AG04449 (cell line): ENCODE results near the gene KLHL26.

Source experiments
- CTCF ChIA-PET: fragments of 350-600 bp; formaldehyde crosslinking; extraction: SDS; loops from one replicate; lab custom pipeline; 2021; ENCODE audit warnings: antibody characterized with exemption; lab: Yijun Ruan, JAX
- POLR2A ChIA-PET: fragments of 400-600, 350-600 bp; formaldehyde crosslinking; extraction: SDS; loops from one replicate; lab custom pipeline; 2020; ENCODE audit warnings: antibody characterized with exemption, inconsistent platforms; lab: Yijun Ruan, JAX
- DNase-seq: peaks from one replicate; pipeline ENCODE4 v3.0.0-alpha.2; 2010; ENCODE audit warnings: low read depth, low spot score
- H3K4me3 ChIP-seq: 2 replicates; pipeline ENCODE4 v1.5.1; 2011; ENCODE audit warnings: low read depth, mild to moderate bottlenecking, control low read depth, low read length
- CTCF ChIP-seq: IDR thresholded peaks from one replicate; pipeline ENCODE4 v1.5.1; 2011; ENCODE audit warnings: mild to moderate bottlenecking, moderate library complexity, low read length, control low read depth, inconsistent platforms; ENCODE audit not compliant: insufficient read depth; ENCODE audit errors: missing control alignments

KLHL26 gene

DNA sequence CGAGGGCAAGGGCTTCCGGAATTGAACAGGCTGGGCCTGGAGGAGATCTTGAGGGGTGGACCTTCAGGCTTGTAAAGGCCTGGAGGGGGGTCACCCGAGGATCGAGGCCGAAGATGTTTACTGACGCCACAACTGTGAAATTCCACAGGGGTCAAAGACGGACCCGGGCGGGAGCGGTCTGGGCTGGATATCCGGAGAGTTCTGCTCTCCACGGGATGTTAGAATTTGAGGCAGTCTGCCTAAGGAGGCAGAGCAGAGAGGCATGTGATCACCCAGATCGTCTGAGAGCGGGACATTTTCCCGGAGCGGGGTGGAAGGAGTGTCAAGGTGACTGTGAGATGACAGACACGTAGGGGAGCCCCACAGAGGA is 13.2 kb downstream of the KLHL26 start:
- DNase-seq: no peak
- CTCF ChIA-PET: interaction anchor here (1.3 kb wide), 1 partner anchor 26 kb away, joined by 3 read pairs; no protein-coding TSS in a partner anchor
- no peak overlapping the region for H3K4me3 ChIP-seq

GRCh38 chr19:18650468-18651041 is 13.7 kb downstream of the KLHL26 start:
- no peak overlapping the region for H3K4me3 ChIP-seq
- ChIA-PET POLR2A (no interaction called here), CTCF (no interaction called here)
- no peak for TF ChIP-seq CTCF
- no peak for DNase-seq

More for the DNA sequence above, 13.2 kb downstream of the KLHL26 start:
- TF ChIP-seq CTCF: no peak
- POLR2A ChIA-PET: no interaction called here

GRCh38 chr19:18651300-18651699 is 14.5 kb downstream of the KLHL26 start:
- no peak for DNase-seq
- TF ChIP-seq CTCF: no peak
- ChIA-PET POLR2A (interaction anchor here (0.6 kb wide), 1 partner anchor 104 kb away, joined by 3 read pairs; no protein-coding TSS in a partner anchor), CTCF (no interaction called here)
- no peak overlapping the region for H3K4me3 ChIP-seq

- TF ChIP-seq CTCF: no peak
- CTCF ChIA-PET: interaction anchor here (0.7 kb wide), 1 partner anchor 182 kb away, joined by 3 read pairs; no protein-coding TSS in a partner anchor
Measured at GRCh38 chr19:18651733-18652132, 14.9 kb downstream of the KLHL26 start.

DNA sequence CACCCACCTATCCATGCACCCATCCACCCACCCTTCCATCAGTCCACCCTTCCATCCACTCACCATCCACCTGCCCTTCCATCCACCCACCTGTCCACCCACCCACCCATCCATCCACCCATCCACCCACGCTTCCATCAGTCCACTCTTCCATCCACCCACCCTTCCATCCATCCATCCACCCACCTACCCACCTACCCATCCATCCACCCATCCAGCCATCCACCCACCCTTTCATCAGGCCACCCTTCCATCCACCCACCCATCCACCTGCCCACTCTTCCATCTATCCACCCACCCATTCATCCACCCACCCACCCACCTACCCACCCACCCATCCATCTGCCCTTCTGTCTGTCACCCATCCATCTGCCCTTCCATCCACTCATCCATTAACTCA is 17.0 kb downstream of the KLHL26 start:
- no peak for TF ChIP-seq CTCF
- H3K4me3 ChIP-seq: no peak overlapping the region
- ChIA-PET CTCF (no interaction called here), POLR2A (no interaction called here)
- no peak for DNase-seq

More at GRCh38 chr19:18651733-18652132, 14.9 kb downstream of the KLHL26 start:
- no peak for DNase-seq
- POLR2A ChIA-PET: interaction anchor here (0.6 kb wide), 1 partner anchor 104 kb away, joined by 3 read pairs; no protein-coding TSS in a partner anchor
- no peak overlapping the region for H3K4me3 ChIP-seq

GRCh38 chr19:18654469-18654868 is 17.6 kb downstream of the KLHL26 start:
- POLR2A ChIA-PET: no interaction called here
- no peak for TF ChIP-seq CTCF
- no peak overlapping the region for H3K4me3 ChIP-seq
- no peak for DNase-seq
- CTCF ChIA-PET: interaction anchor here (1.4 kb wide), 1 partner anchor 193 kb away, joined by 5 read pairs; no protein-coding TSS in a partner anchor
